Prostate gland (tissue), 2 donors: Measurements from ENCODE around the gene LGI1.

Source experiments
- POLR2AphosphoS5 ChIP-seq: sonication (generic); formaldehyde crosslinking; IDR thresholded peaks from one replicate; pipeline ENCODE4 v1.6.1; 2017; ENCODE audit warnings: antibody characterized with exemption
- TF ChIP-seq, protein P1 (sequence below), 4 experiments: fragments of 200-600 bp in 2 of 4; fragments of 450-650 bp in 2 of 4; sonication (generic) in 2 of 4; IDR thresholded peaks; 1 replicate in 3 of 4; 2 replicates in 1 of 4; pipeline ENCODE4 v1.5.1; 2016 to 2019; ENCODE audit warnings: antibody characterized with exemption in 4 of 4, mild to moderate bottlenecking in 2 of 4, moderate library complexity in 2 of 4

- TF ChIP-seq, protein P1, sequence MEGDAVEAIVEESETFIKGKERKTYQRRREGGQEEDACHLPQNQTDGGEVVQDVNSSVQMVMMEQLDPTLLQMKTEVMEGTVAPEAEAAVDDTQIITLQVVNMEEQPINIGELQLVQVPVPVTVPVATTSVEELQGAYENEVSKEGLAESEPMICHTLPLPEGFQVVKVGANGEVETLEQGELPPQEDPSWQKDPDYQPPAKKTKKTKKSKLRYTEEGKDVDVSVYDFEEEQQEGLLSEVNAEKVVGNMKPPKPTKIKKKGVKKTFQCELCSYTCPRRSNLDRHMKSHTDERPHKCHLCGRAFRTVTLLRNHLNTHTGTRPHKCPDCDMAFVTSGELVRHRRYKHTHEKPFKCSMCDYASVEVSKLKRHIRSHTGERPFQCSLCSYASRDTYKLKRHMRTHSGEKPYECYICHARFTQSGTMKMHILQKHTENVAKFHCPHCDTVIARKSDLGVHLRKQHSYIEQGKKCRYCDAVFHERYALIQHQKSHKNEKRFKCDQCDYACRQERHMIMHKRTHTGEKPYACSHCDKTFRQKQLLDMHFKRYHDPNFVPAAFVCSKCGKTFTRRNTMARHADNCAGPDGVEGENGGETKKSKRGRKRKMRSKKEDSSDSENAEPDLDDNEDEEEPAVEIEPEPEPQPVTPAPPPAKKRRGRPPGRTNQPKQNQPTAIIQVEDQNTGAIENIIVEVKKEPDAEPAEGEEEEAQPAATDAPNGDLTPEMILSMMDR (IDR thresholded peaks at IDR 0.05): no peak
- no peak for TF ChIP-seq POLR2AphosphoS5
Observed at GRCh38 chr10:93718937-93719725, 38.6 kb upstream of the LGI1 start.
